Progenitor cell of endocrine pancreas (in vitro differentiated cells): ENCODE data around the gene YY1. TPM values are rescaled to one million over a fixed set of nuclear protein-coding genes. Genes with fewer than 3 reads are reported as not detected.
"Not testable (repeated sequence)": the region's sequence is repeated elsewhere in the genome, so short reads cannot be mapped to it uniquely, and the experiment has no call there.

Experiments
- DNase-seq: peaks from one replicate; pipeline ENCODE4 v3.0.0; 2021; ENCODE audit warnings: low spot score; ENCODE audit not compliant: unreplicated experiment
- H3K27ac Mint-ChIP-seq: 2 replicates; pipeline ENCODE4 v1.8.0; 2021; ENCODE audit warnings: mild to moderate bottlenecking, moderate library complexity, mixed read lengths
- H3K27me3 Mint-ChIP-seq: 2 replicates; pipeline ENCODE4 v1.8.0; 2021; ENCODE audit warnings: mixed read lengths
- H3K36me3 Mint-ChIP-seq: 2 replicates; pipeline ENCODE4 v1.8.0; 2022; ENCODE audit warnings: mixed read lengths; ENCODE audit not compliant: insufficient read depth
- H3K4me1 Mint-ChIP-seq: 2 replicates; pipeline ENCODE4 v1.8.0; 2021; ENCODE audit warnings: low read depth, mixed read lengths
- H3K4me3 Mint-ChIP-seq: 2 replicates; pipeline ENCODE4 v1.8.0; 2021; ENCODE audit warnings: low read depth, mild to moderate bottlenecking, moderate library complexity, mixed read lengths
- H3K9me3 Mint-ChIP-seq: 2 replicates; pipeline ENCODE4 v1.8.0; 2021; ENCODE audit warnings: low read depth, mixed read lengths
- total RNA-seq: library from RNA; stranded (reverse); gene quantifications from 2 replicates; pipeline ENCODE4 v1.2.1, GENCODE V29; 2021
- TF ChIP-seq, protein P1 (sequence below): fragments of 200-600 bp; sonication (generic); IDR thresholded peaks from one replicate; pipeline ENCODE4 v1.5.0; 2021; ENCODE audit warnings: antibody characterized with exemption, mild to moderate bottlenecking; ENCODE audit not compliant: unreplicated experiment

Gene YY1
- total RNA-seq, 1 donor from 2014 or later: 90.2 TPM

DNA sequence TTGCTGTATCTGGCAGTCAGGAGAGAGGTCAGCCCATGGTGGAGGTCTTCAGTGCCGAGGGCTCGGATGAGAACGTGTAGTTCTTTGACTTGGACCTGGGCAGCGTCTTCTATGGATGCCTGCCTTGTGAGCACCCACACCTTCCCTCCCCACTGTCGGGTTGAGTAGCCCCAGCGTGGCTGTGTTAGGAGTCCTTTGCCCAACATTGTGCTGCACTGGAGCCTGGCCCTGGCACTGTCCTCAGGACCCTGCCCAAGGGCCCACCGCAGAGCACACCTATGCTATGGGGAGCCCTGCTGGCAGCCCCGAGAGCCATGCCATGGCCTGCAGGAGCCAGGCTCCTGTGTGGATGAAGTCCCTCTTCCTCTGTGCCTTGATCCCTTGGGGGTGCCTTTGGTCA lies 40.6 kb downstream of the YY1 start:
- TF ChIP-seq, protein P1, sequence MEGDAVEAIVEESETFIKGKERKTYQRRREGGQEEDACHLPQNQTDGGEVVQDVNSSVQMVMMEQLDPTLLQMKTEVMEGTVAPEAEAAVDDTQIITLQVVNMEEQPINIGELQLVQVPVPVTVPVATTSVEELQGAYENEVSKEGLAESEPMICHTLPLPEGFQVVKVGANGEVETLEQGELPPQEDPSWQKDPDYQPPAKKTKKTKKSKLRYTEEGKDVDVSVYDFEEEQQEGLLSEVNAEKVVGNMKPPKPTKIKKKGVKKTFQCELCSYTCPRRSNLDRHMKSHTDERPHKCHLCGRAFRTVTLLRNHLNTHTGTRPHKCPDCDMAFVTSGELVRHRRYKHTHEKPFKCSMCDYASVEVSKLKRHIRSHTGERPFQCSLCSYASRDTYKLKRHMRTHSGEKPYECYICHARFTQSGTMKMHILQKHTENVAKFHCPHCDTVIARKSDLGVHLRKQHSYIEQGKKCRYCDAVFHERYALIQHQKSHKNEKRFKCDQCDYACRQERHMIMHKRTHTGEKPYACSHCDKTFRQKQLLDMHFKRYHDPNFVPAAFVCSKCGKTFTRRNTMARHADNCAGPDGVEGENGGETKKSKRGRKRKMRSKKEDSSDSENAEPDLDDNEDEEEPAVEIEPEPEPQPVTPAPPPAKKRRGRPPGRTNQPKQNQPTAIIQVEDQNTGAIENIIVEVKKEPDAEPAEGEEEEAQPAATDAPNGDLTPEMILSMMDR: no peak
- Mint-ChIP-seq H3K27me3 (no peaks in the 10 kb centered on the region), H3K9me3 (no peaks in the 10 kb centered on the region), H3K4me1 (peaks cover 29% of the 10 kb centered on the region), H3K4me3 (no peak overlapping the region), H3K27ac (peak overlapping the region; percentile 86), H3K36me3 (peaks cover 4% of the 10 kb centered on the region)
- DNase-seq: no peak

DNA sequence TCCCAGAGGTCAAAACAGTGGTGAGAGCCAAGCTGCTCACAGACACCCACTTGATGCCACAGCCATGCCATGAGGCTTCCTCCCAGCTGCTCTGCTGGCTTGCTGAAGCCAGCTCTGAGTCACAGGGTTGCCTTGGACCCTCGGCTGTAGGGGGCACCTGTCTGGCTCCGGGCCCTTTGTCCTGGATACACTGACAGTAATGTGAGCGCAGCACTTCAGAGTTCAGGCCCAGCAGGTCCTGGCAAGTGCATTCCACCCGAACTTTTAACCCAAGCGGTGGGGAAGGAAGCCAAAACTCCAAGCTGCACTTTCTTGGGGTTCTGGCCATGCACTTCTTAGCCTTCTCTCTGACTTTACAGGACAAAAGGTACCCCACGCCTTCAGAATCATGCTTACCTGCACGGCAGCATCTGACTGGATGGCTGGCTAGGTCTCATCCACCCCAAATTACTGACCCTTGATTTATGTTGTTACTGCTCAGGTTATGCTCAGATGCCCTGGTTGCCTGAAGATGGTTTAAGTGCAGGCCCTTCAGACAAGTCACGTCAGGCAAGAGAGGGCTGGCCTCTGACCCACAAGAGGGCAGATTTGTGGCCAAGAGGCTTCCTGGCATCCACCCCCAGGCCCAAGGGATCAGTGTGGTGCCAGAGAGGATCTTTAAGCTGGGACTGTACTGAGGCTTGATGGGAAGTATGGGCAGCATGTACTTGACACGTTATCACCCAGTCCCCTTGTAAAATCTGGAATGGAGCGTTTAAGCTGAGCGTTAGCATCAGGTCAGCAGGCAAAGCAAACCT lies 42.5 kb downstream of the YY1 start:
- peaks cover 4% of the 10 kb centered on the region for H3K36me3 Mint-ChIP-seq
- no peaks in the 10 kb centered on the region for H3K27me3 Mint-ChIP-seq
- TF ChIP-seq, protein P1: no peak
- no peak overlapping the region for H3K4me3 Mint-ChIP-seq
- H3K9me3 Mint-ChIP-seq: no peaks in the 10 kb centered on the region
- peaks cover 27% of the 10 kb centered on the region for H3K4me1 Mint-ChIP-seq
- H3K27ac Mint-ChIP-seq: peak overlapping the region; percentile 49
- no peak for DNase-seq

DNA sequence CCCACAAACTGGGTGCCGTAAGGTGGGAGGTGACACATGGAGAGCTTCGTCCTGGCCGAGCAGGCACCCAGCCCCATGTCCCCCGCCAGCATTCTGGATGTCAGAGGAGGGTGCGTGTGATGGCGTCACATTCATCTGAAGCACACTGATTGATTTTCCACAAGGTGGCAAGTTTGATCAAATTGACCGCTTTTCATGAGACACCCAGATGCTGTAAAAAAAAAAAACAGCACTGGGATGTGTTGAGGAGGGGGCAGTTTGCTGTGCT lies 43.1 kb downstream of the YY1 start:
- Mint-ChIP-seq H3K4me1 (peaks cover 27% of the 10 kb centered on the region), H3K9me3 (no peaks in the 10 kb centered on the region), H3K4me3 (no peak overlapping the region), H3K27me3 (no peaks in the 10 kb centered on the region), H3K36me3 (peaks cover 4% of the 10 kb centered on the region), H3K27ac (peak overlapping the region; percentile 41)
- DNase-seq: no peak
- TF ChIP-seq, protein P1: no peak

DNA sequence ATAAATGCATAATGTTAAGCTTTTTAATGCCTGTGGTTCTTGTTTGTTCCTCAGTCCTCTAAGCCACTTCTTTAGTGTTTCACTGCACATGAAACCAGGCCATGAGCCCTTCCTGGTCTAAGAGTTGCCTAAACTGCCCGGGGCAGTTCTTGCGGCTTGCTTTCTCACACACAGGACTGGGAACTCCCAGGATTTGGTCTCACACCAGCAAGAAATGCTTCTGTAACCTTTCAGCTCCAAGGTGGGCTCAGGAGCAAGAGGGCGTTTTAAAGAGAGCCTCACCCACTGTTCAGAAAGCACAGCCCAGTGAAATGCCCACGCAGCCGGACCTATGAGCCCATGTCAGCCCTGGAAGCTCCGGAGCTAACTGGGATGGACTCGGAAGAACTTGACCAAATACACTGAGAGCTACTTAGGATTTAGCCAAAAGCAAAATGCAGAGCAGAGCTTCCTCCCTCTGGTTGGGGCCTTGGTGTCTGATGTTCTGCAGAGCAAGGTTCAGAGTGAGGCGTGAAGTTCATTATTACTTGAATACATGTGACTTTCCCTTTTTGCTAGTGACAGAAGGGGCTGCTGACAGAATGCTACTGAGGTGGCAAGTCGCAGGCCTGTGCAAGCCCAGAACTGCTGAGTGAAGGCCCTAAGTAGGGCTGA lies 43.9 kb downstream of the YY1 start:
- Mint-ChIP-seq H3K27ac (no peak overlapping the region), H3K4me3 (no peak overlapping the region), H3K4me1 (peaks cover 27% of the 10 kb centered on the region), H3K27me3 (no peaks in the 10 kb centered on the region), H3K9me3 (no peaks in the 10 kb centered on the region), H3K36me3 (no peaks in the 10 kb centered on the region)
- TF ChIP-seq, protein P1: no peak
- no peak for DNase-seq

DNA sequence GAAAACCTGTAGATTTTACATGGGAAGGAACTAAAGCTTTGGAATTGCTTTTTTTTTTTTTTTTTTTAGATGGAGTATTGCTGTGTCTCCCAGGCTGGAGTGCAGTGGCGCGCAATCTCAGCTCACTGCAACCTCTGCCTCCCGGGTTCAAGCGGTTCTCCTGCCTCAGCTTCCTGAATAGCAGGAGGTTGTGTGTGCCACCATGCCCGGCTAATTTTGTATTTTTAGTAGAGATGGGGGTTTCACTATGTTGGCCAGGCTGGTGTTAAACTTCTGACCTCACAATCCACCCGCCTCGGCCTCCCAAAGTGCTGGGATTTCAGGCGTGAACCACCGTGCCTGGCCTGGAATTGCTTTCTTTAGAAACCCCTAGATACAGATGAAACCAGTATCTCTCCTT lies 44.5 kb downstream of the YY1 start:
- H3K27ac Mint-ChIP-seq, DNase-seq, H3K4me3 Mint-ChIP-seq, H3K27me3 Mint-ChIP-seq, H3K9me3 Mint-ChIP-seq, H3K36me3 Mint-ChIP-seq: not testable (repeated sequence)
- peaks cover 26% of the 10 kb centered on the region for H3K4me1 Mint-ChIP-seq
